Measurements from ENCODE around the gene BMP6. TPM values are rescaled to one million over a fixed set of nuclear protein-coding genes. Genes with fewer than 3 reads are reported as not detected.

The BMP6 gene
- total and polyA plus RNA-seq, 9 donors, result 0.51 to 2.4 (median 1.4) TPM

- no peaks in the 10 kb centered on the region for H3K4me1 ChIP-seq (ENCODE audit: control insufficient read depth, insufficient read depth, low read length)
- peaks cover 46% of the 10 kb centered on the region for H3K36me3 ChIP-seq (ENCODE audit: control insufficient read depth, insufficient read depth, low read length)
- no peaks in the 10 kb centered on the region for H3K27me3 ChIP-seq (ENCODE audit: control insufficient read depth, insufficient read depth, low read length)
- H3K27ac ChIP-seq (ENCODE audit: low read length), result no peak overlapping the region
- DNase-seq, result no peak
- no peaks in the 10 kb centered on the region for H3K9me3 ChIP-seq (replicated peaks; ENCODE audit: control insufficient read depth, low read depth, low read length)
- no peak overlapping the region for H3K4me3 ChIP-seq (ENCODE audit: low read length)
- WGBS (ENCODE audit: insufficient coverage), result no CpG with 5 or more reads among the region's 2 CpGs
Observed at GRCh38 chr6:7879043-7879442, 153.1 kb downstream of the BMP6 start.

- Histone ChIP-seq H3K4me3 (ENCODE audit: low read length) (no peak overlapping the region), H3K9me3 (replicated peaks; ENCODE audit: control insufficient read depth, low read depth, low read length) (no peaks in the 10 kb centered on the region), H3K27ac (ENCODE audit: low read length) (no peak overlapping the region), H3K36me3 (ENCODE audit: control insufficient read depth, insufficient read depth, low read length) (peaks cover 51% of the 10 kb centered on the region), H3K27me3 (ENCODE audit: control insufficient read depth, insufficient read depth, low read length) (no peaks in the 10 kb centered on the region), H3K4me1 (ENCODE audit: control insufficient read depth, insufficient read depth, low read length) (no peaks in the 10 kb centered on the region)
- WGBS (ENCODE audit: insufficient coverage), result 94% methylated on average over 5 of the region's 6 CpGs
- DNase-seq, result no peak
Observed at GRCh38 chr6:7879579-7879978, 153.7 kb downstream of the BMP6 start.

GRCh38 chr6:7879980-7880717 is 154.2 kb downstream of the BMP6 start:
- no peak for DNase-seq
- no CpG with 5 or more reads among the region's 13 CpGs for WGBS (ENCODE audit: insufficient coverage)
- no peak overlapping the region for H3K4me3 ChIP-seq (ENCODE audit: low read length)
- H3K27me3 ChIP-seq (ENCODE audit: control insufficient read depth, insufficient read depth, low read length), result no peaks in the 10 kb centered on the region
- peaks cover 56% of the 10 kb centered on the region for H3K36me3 ChIP-seq (ENCODE audit: control insufficient read depth, insufficient read depth, low read length)
- H3K4me1 ChIP-seq (ENCODE audit: control insufficient read depth, insufficient read depth, low read length), result no peaks in the 10 kb centered on the region
- H3K27ac ChIP-seq (ENCODE audit: low read length), result no peak overlapping the region
- no peaks in the 10 kb centered on the region for H3K9me3 ChIP-seq (replicated peaks; ENCODE audit: control insufficient read depth, low read depth, low read length)

- no peaks in the 10 kb centered on the region for H3K9me3 ChIP-seq (replicated peaks; ENCODE audit: control insufficient read depth, low read depth, low read length)
- H3K36me3 ChIP-seq (ENCODE audit: control insufficient read depth, insufficient read depth, low read length), result peaks cover 59% of the 10 kb centered on the region
- 89% methylated on average over 5 of the region's 9 CpGs for WGBS (ENCODE audit: insufficient coverage)
- no peak for DNase-seq
- no peaks in the 10 kb centered on the region for H3K27me3 ChIP-seq (ENCODE audit: control insufficient read depth, insufficient read depth, low read length)
- no peak overlapping the region for H3K4me3 ChIP-seq (ENCODE audit: low read length)
- H3K27ac ChIP-seq (ENCODE audit: low read length), result no peak overlapping the region
- no peaks in the 10 kb centered on the region for H3K4me1 ChIP-seq (ENCODE audit: control insufficient read depth, insufficient read depth, low read length)
Observed at GRCh38 chr6:7880718-7881107, 154.8 kb downstream of the BMP6 start.

GRCh38 chr6:7881765-7882500 is 156.0 kb downstream of the BMP6 start:
- H3K4me3 ChIP-seq (ENCODE audit: low read length), result no peak overlapping the region
- no peaks in the 10 kb centered on the region for H3K27me3 ChIP-seq (ENCODE audit: control insufficient read depth, insufficient read depth, low read length)
- no peaks in the 10 kb centered on the region for H3K9me3 ChIP-seq (replicated peaks; ENCODE audit: control insufficient read depth, low read depth, low read length)
- DNase-seq, result no peak
- H3K4me1 ChIP-seq (ENCODE audit: control insufficient read depth, insufficient read depth, low read length), result no peaks in the 10 kb centered on the region
- H3K36me3 ChIP-seq (ENCODE audit: control insufficient read depth, insufficient read depth, low read length), result peaks cover 70% of the 10 kb centered on the region
- WGBS (ENCODE audit: insufficient coverage), result 91% methylated on average over 5 of the region's 8 CpGs
- H3K27ac ChIP-seq (ENCODE audit: low read length), result no peak overlapping the region

- Histone ChIP-seq H3K4me1 (ENCODE audit: control insufficient read depth, insufficient read depth, low read length) (no peaks in the 10 kb centered on the region), H3K36me3 (ENCODE audit: control insufficient read depth, insufficient read depth, low read length) (peaks cover 78% of the 10 kb centered on the region), H3K4me3 (ENCODE audit: low read length) (no peak overlapping the region), H3K9me3 (replicated peaks; ENCODE audit: control insufficient read depth, low read depth, low read length) (no peaks in the 10 kb centered on the region), H3K27ac (ENCODE audit: low read length) (no peak overlapping the region), H3K27me3 (ENCODE audit: control insufficient read depth, insufficient read depth, low read length) (no peaks in the 10 kb centered on the region)
- 94% methylated on average over 14 of the region's 19 CpGs for WGBS (ENCODE audit: insufficient coverage)
- no peak for DNase-seq
Observed at GRCh38 chr6:7882505-7883257, 156.8 kb downstream of the BMP6 start.

- no peaks in the 10 kb centered on the region for H3K4me1 ChIP-seq (ENCODE audit: control insufficient read depth, insufficient read depth, low read length)
- WGBS (ENCODE audit: insufficient coverage), result 86% methylated on average over 6 of the region's 8 CpGs
- no peaks in the 10 kb centered on the region for H3K27me3 ChIP-seq (ENCODE audit: control insufficient read depth, insufficient read depth, low read length)
- H3K9me3 ChIP-seq (replicated peaks; ENCODE audit: control insufficient read depth, low read depth, low read length), result no peaks in the 10 kb centered on the region
- DNase-seq, result no peak
- H3K36me3 ChIP-seq (ENCODE audit: control insufficient read depth, insufficient read depth, low read length), result peaks cover 83% of the 10 kb centered on the region
- H3K4me3 ChIP-seq (ENCODE audit: low read length), result no peak overlapping the region
- no peak overlapping the region for H3K27ac ChIP-seq (ENCODE audit: low read length)
Observed at GRCh38 chr6:7883381-7883780, 157.5 kb downstream of the BMP6 start.

- no peaks in the 10 kb centered on the region for H3K9me3 ChIP-seq (replicated peaks; ENCODE audit: control insufficient read depth, low read depth, low read length)
- no peak overlapping the region for H3K27ac ChIP-seq (ENCODE audit: low read length)
- peaks cover 87% of the 10 kb centered on the region for H3K36me3 ChIP-seq (ENCODE audit: control insufficient read depth, insufficient read depth, low read length)
- no peaks in the 10 kb centered on the region for H3K4me1 ChIP-seq (ENCODE audit: control insufficient read depth, insufficient read depth, low read length)
- no peak overlapping the region for H3K4me3 ChIP-seq (ENCODE audit: low read length)
- no peak for DNase-seq
- 100% methylated on average over 1 of the region's 3 CpGs for WGBS (ENCODE audit: insufficient coverage)
- no peaks in the 10 kb centered on the region for H3K27me3 ChIP-seq (ENCODE audit: control insufficient read depth, insufficient read depth, low read length)
Observed at GRCh38 chr6:7886132-7886531, 160.2 kb downstream of the BMP6 start.

- no peaks in the 10 kb centered on the region for H3K27me3 ChIP-seq (ENCODE audit: control insufficient read depth, insufficient read depth, low read length)
- no peak overlapping the region for H3K27ac ChIP-seq (ENCODE audit: low read length)
- DNase-seq, result no peak
- H3K4me1 ChIP-seq (ENCODE audit: control insufficient read depth, insufficient read depth, low read length), result no peaks in the 10 kb centered on the region
- no peak overlapping the region for H3K4me3 ChIP-seq (ENCODE audit: low read length)
- no peaks in the 10 kb centered on the region for H3K9me3 ChIP-seq (replicated peaks; ENCODE audit: control insufficient read depth, low read depth, low read length)
- peaks cover 89% of the 10 kb centered on the region for H3K36me3 ChIP-seq (ENCODE audit: control insufficient read depth, insufficient read depth, low read length)
- WGBS (ENCODE audit: insufficient coverage), result 94% methylated on average over 21 of the region's 21 CpGs
Observed at GRCh38 chr6:7887278-7887991, 161.5 kb downstream of the BMP6 start.

Measured in muscle of leg (tissue), 11 donors.